GM23338 (cell line): ENCODE measurements around the gene CFAP92. TPM values are rescaled to one million over a fixed set of nuclear protein-coding genes. Genes with fewer than 3 reads are reported as not detected.

Experiments
- ATAC-seq: fragments of 200-7000 bp; cut with Tn5 transposase; 3 replicates; pipeline ENCODE4 v1.9.1; 2020
- DNase-seq: peaks from one replicate; pipeline ENCODE4 v3.0.0-alpha.2; 2015; ENCODE audit warnings: low spot score
- H2AFZ ChIP-seq: fragments of 200-600 bp; sonication (generic); 2 replicates; pipeline ENCODE4 v1.8.0; 2016; ENCODE audit warnings: antibody characterized with exemption, mild to moderate bottlenecking, moderate library complexity
- H3F3A ChIP-seq: fragments of 200-600 bp; sonication (generic); replicated peaks from 2 replicates; pipeline ENCODE4 v1.8.0; 2017; ENCODE audit warnings: antibody characterized with exemption, mixed run types, low read depth
- H3K27ac ChIP-seq: fragments of 200-600 bp; sonication (generic); 2 replicates; pipeline ENCODE4 v1.6.1; 2016; ENCODE audit warnings: low read depth
- H3K27me3 ChIP-seq: fragments of 200-600 bp; sonication (generic); 2 replicates; pipeline ENCODE4 v1.8.0; 2016; ENCODE audit warnings: mild to moderate bottlenecking, mixed run types, moderate library complexity; ENCODE audit not compliant: insufficient read depth
- H3K36me3 ChIP-seq: fragments of 200-600 bp; sonication (generic); 2 replicates; pipeline ENCODE4 v1.8.0; 2016; ENCODE audit warnings: mild to moderate bottlenecking; ENCODE audit not compliant: insufficient read depth
- H3K4me1 ChIP-seq: fragments of 200-600 bp; sonication (generic); 2 replicates; pipeline ENCODE4 v1.8.0; 2016; ENCODE audit warnings: mild to moderate bottlenecking, moderate library complexity; ENCODE audit not compliant: insufficient read depth
- H3K4me2 ChIP-seq: fragments of 200-600 bp; sonication (generic); 2 replicates; pipeline ENCODE4 v1.7.1; 2017; ENCODE audit warnings: mixed run types
- H3K4me3 ChIP-seq: fragments of 200-600 bp; sonication (generic); 2 replicates; pipeline ENCODE4 v1.6.1; 2016; ENCODE audit warnings: mixed run types
- H3K79me2 ChIP-seq: fragments of 200-600 bp; sonication (generic); replicated peaks from 2 replicates; pipeline ENCODE4 v1.8.0; 2017; ENCODE audit warnings: mild to moderate bottlenecking; ENCODE audit not compliant: insufficient read depth
- H3K9me2 ChIP-seq: fragments of 200-600 bp; sonication (generic); 2 replicates; pipeline ENCODE4 v1.8.0; 2017; ENCODE audit not compliant: insufficient read depth
- H4K20me1 ChIP-seq: fragments of 200-600 bp; sonication (generic); replicated peaks from 2 replicates; pipeline ENCODE4 v1.8.0; 2017; ENCODE audit warnings: mild to moderate bottlenecking; ENCODE audit not compliant: insufficient read depth
- H3K27ac Mint-ChIP-seq: 2 replicates; pipeline ENCODE4 v1.8.0; 2020; ENCODE audit warnings: inconsistent platforms, mild to moderate bottlenecking, moderate library complexity, mixed read lengths
- H3K27me3 Mint-ChIP-seq: 3 replicates; pipeline ENCODE4 v1.8.0; 2022; ENCODE audit warnings: low read depth, mild to moderate bottlenecking, moderate library complexity, mixed read lengths, inconsistent platforms; ENCODE audit not compliant: insufficient read depth, poor library complexity
- H3K36me3 Mint-ChIP-seq: 3 replicates; pipeline ENCODE4 v1.8.0; 2021; ENCODE audit warnings: low read depth, mild to moderate bottlenecking, inconsistent platforms, moderate library complexity, mixed read lengths
- H3K4me1 Mint-ChIP-seq: 3 replicates; pipeline ENCODE4 v1.8.0; 2020; ENCODE audit warnings: mild to moderate bottlenecking, inconsistent platforms, mixed read lengths
- H3K4me3 Mint-ChIP-seq: 3 replicates; pipeline ENCODE4 v1.8.0; 2021; ENCODE audit warnings: moderate library complexity, mild to moderate bottlenecking, inconsistent platforms, mixed read lengths
- H3K9me3 Mint-ChIP-seq: 3 replicates; pipeline ENCODE4 v1.8.0; 2020; ENCODE audit warnings: moderate library complexity, mild to moderate bottlenecking, inconsistent platforms, mixed read lengths
- CREB1 ChIP-seq: fragments of 250-450 bp; sonication (Bioruptor Pico); IDR thresholded peaks from 2 replicates; pipeline ENCODE4 v1.5.0; 2020; ENCODE audit warnings: low read depth, mild to moderate bottlenecking, moderate library complexity
- JUNB ChIP-seq: IDR thresholded peaks from one replicate; pipeline ENCODE4 v1.6.1; 2016; ENCODE audit warnings: antibody characterized with exemption; ENCODE audit not compliant: unreplicated experiment
- NANOG ChIP-seq: IDR thresholded peaks from 2 replicates; pipeline ENCODE4 v1.6.1; 2016; ENCODE audit warnings: antibody characterized with exemption, borderline replicate concordance
- POLR2AphosphoS5 ChIP-seq: IDR thresholded peaks from 2 replicates; pipeline ENCODE4 v1.6.1; 2016; ENCODE audit warnings: antibody characterized with exemption, low read depth
- STAT1 ChIP-seq: IDR thresholded peaks from one replicate; pipeline ENCODE4 v1.6.1; 2016; ENCODE audit warnings: antibody characterized with exemption; ENCODE audit not compliant: unreplicated experiment
- ZNF114 ChIP-seq: fragments of 250-450 bp; sonication (Bioruptor Pico); IDR thresholded peaks from 2 replicates; pipeline ENCODE4 v1.5.0; 2020; ENCODE audit warnings: mild to moderate bottlenecking, moderate library complexity
- ZNF331 ChIP-seq: fragments of 250-450 bp; sonication (Bioruptor Pico); IDR thresholded peaks from 2 replicates; pipeline ENCODE4 v1.5.0; 2020; ENCODE audit warnings: low read depth, mild to moderate bottlenecking, moderate library complexity
- polyA plus RNA-seq: library from polyadenylated mRNA; unstranded; fragments of >200 nt; fragmentation: Nextera tagmentation; extraction: Ambion mirVana; gene quantifications from 2 replicates; pipeline ENCODE4 v1.2.1, GENCODE V29; 2016
- total RNA-seq: library from RNA; depleted of rRNA; stranded (reverse); fragments of >200 nt; shearing (Covaris generic); gene quantifications from 2 replicates; pipeline ENCODE4 v1.2.3, GENCODE V29; 2014
- TF ChIP-seq, protein P1 (sequence below): IDR thresholded peaks from 2 replicates; pipeline ENCODE4 v1.6.1; 2016; ENCODE audit warnings: antibody characterized with exemption
- TF ChIP-seq, protein P2 (sequence below), 2 experiments: fragments of 200-600 bp in 1 of 2; sonication (generic) in 1 of 2; conservative IDR thresholded peaks; 2 replicates each; pipeline versions ENCODE4 v1.5.1 to v1.6.1; 2016 to 2017; ENCODE audit warnings: antibody characterized with exemption in 2 of 2, low read depth in 2 of 2, mild to moderate bottlenecking in 2 of 2, moderate library complexity in 1 of 2
- TF ChIP-seq, protein P3 (sequence below): fragments of 250-450 bp; sonication (Bioruptor Pico); IDR thresholded peaks from 2 replicates; pipeline ENCODE4 v1.5.0; 2020; ENCODE audit warnings: mild to moderate bottlenecking, moderate library complexity
- TF ChIP-seq, protein P4 (sequence below): IDR thresholded peaks from one replicate; pipeline ENCODE4 v1.6.1; 2018; ENCODE audit warnings: antibody characterized with exemption; ENCODE audit not compliant: unreplicated experiment

Gene CFAP92
- total and polyA plus RNA-seq, 2 experiments from 2014 or later: 1.6 to 2.3 TPM

DNA sequence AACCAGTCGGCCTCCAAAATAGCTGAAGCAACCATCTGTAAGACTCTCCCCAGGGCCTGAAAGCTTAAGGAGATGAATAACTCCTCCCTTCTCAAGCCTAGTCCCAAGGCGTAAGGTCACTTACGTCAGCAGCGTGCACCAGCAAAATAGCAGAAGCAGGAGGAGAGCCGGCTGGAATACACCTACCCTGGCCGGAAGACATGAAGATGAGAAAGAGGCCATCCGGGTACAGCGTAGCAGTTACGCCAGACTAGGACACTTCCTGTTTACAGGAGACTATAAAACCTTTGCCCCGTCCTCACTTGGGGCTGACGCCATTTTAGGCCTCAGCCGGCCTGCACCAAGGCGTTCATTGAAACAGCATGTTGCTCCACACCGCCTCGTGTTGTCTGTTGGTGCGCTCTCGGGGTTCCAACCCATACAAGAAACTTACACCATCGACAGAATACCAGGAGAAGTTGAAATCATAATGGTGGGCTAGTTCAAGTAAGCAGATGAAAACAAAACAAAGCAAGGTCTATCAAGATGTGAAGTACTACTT is 2.5 kb downstream of the CFAP92 start (continued):
- TF ChIP-seq ZNF114 (CRISPR knock-in tag): no peak
- no peak for TF ChIP-seq NANOG
- no peak for TF ChIP-seq STAT1
- TF ChIP-seq, protein P1, sequence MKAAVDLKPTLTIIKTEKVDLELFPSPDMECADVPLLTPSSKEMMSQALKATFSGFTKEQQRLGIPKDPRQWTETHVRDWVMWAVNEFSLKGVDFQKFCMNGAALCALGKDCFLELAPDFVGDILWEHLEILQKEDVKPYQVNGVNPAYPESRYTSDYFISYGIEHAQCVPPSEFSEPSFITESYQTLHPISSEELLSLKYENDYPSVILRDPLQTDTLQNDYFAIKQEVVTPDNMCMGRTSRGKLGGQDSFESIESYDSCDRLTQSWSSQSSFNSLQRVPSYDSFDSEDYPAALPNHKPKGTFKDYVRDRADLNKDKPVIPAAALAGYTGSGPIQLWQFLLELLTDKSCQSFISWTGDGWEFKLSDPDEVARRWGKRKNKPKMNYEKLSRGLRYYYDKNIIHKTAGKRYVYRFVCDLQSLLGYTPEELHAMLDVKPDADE: no peak
- no peak for TF ChIP-seq CREB1
- TF ChIP-seq, protein P2, sequence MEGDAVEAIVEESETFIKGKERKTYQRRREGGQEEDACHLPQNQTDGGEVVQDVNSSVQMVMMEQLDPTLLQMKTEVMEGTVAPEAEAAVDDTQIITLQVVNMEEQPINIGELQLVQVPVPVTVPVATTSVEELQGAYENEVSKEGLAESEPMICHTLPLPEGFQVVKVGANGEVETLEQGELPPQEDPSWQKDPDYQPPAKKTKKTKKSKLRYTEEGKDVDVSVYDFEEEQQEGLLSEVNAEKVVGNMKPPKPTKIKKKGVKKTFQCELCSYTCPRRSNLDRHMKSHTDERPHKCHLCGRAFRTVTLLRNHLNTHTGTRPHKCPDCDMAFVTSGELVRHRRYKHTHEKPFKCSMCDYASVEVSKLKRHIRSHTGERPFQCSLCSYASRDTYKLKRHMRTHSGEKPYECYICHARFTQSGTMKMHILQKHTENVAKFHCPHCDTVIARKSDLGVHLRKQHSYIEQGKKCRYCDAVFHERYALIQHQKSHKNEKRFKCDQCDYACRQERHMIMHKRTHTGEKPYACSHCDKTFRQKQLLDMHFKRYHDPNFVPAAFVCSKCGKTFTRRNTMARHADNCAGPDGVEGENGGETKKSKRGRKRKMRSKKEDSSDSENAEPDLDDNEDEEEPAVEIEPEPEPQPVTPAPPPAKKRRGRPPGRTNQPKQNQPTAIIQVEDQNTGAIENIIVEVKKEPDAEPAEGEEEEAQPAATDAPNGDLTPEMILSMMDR (conservative IDR thresholded peaks at IDR 0.05; ENCODE audit: low read depth in 2 of 2): no peak

DNA sequence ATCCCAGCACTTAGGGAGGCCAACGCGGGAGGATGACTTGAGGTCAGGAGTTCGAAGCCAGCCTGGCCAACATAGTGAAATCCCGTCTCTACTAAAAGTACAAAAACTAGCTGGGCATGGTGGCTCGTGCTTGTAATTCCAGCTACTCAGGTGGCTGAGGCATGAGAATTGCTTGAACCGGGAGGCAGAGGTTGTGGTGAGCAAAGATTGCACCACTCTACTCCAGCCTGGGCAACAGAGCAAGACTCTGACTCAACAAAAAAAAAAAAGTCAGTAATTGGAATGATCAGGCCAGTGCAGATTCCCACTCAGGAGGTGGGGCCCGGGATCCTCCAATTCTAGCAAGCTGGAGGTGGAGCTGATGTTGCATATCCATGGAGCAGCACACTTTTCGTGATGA is 5.6 kb downstream of the CFAP92 start:
- Histone ChIP-seq H3K4me3 (no peak overlapping the region), H3K9me2 (0 out of 2 replicates have a peak, but pooled peaks cover 5% of the 10 kb centered on the region), H2AFZ (no peak overlapping the region), H3K27me3 (peaks cover 20% of the 10 kb centered on the region), H3K4me1 (peaks cover 8% of the 10 kb centered on the region; the same call in 1 of the 2 replicates), H4K20me1 (no peaks in the 10 kb centered on the region), H3F3A (no peaks in the 10 kb centered on the region), H3K27ac (no peak overlapping the region), H3K36me3 (no peaks in the 10 kb centered on the region), H3K79me2 (no peaks in the 10 kb centered on the region), H3K4me2 (no peak overlapping the region)
- no peak overlapping the region for H3K4me3 Mint-ChIP-seq
- no peaks in the 10 kb centered on the region for H3K9me3 Mint-ChIP-seq
- H3K27me3 Mint-ChIP-seq: peaks cover 15% of the 10 kb centered on the region
- no peaks in the 10 kb centered on the region for H3K36me3 Mint-ChIP-seq
- no peak for DNase-seq
- ATAC-seq: no peak
- peaks cover 15% of the 10 kb centered on the region for H3K4me1 Mint-ChIP-seq
- no peak overlapping the region for H3K27ac Mint-ChIP-seq
- TF ChIP-seq NANOG: no peak
- TF ChIP-seq, protein P1: no peak
- TF ChIP-seq ZNF331 (CRISPR knock-in tag): no peak
- TF ChIP-seq, protein P3, sequence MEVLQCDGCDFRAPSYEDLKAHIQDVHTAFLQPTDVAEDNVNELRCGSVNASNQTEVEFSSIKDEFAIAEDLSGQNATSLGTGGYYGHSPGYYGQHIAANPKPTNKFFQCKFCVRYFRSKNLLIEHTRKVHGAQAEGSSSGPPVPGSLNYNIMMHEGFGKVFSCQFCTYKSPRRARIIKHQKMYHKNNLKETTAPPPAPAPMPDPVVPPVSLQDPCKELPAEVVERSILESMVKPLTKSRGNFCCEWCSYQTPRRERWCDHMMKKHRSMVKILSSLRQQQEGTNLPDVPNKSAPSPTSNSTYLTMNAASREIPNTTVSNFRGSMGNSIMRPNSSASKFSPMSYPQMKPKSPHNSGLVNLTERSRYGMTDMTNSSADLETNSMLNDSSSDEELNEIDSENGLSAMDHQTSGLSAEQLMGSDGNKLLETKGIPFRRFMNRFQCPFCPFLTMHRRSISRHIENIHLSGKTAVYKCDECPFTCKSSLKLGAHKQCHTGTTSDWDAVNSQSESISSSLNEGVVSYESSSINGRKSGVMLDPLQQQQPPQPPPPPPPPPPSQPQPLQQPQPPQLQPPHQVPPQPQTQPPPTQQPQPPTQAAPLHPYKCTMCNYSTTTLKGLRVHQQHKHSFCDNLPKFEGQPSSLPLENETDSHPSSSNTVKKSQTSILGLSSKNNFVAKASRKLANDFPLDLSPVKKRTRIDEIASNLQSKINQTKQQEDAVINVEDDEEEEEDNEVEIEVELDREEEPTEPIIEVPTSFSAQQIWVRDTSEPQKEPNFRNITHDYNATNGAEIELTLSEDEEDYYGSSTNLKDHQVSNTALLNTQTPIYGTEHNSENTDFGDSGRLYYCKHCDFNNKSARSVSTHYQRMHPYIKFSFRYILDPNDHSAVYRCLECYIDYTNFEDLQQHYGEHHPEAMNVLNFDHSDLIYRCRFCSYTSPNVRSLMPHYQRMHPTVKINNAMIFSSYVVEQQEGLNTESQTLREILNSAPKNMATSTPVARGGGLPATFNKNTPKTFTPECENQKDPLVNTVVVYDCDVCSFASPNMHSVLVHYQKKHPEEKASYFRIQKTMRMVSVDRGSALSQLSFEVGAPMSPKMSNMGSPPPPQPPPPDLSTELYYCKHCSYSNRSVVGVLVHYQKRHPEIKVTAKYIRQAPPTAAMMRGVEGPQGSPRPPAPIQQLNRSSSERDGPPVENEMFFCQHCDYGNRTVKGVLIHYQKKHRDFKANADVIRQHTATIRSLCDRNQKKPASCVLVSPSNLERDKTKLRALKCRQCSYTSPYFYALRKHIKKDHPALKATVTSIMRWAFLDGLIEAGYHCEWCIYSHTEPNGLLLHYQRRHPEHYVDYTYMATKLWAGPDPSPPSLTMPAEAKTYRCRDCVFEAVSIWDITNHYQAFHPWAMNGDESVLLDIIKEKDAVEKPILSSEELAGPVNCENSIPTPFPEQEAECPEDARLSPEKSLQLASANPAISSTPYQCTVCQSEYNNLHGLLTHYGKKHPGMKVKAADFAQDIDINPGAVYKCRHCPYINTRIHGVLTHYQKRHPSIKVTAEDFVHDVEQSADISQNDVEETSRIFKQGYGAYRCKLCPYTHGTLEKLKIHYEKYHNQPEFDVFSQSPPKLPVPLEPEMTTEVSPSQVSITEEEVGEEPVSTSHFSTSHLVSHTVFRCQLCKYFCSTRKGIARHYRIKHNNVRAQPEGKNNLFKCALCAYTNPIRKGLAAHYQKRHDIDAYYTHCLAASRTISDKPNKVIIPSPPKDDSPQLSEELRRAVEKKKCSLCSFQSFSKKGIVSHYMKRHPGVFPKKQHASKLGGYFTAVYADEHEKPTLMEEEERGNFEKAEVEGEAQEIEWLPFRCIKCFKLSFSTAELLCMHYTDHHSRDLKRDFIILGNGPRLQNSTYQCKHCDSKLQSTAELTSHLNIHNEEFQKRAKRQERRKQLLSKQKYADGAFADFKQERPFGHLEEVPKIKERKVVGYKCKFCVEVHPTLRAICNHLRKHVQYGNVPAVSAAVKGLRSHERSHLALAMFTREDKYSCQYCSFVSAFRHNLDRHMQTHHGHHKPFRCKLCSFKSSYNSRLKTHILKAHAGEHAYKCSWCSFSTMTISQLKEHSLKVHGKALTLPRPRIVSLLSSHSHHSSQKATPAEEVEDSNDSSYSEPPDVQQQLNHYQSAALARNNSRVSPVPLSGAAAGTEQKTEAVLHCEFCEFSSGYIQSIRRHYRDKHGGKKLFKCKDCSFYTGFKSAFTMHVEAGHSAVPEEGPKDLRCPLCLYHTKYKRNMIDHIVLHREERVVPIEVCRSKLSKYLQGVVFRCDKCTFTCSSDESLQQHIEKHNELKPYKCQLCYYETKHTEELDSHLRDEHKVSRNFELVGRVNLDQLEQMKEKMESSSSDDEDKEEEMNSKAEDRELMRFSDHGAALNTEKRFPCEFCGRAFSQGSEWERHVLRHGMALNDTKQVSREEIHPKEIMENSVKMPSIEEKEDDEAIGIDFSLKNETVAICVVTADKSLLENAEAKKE (CRISPR knock-in tag): no peak
- TF ChIP-seq, protein P4, sequence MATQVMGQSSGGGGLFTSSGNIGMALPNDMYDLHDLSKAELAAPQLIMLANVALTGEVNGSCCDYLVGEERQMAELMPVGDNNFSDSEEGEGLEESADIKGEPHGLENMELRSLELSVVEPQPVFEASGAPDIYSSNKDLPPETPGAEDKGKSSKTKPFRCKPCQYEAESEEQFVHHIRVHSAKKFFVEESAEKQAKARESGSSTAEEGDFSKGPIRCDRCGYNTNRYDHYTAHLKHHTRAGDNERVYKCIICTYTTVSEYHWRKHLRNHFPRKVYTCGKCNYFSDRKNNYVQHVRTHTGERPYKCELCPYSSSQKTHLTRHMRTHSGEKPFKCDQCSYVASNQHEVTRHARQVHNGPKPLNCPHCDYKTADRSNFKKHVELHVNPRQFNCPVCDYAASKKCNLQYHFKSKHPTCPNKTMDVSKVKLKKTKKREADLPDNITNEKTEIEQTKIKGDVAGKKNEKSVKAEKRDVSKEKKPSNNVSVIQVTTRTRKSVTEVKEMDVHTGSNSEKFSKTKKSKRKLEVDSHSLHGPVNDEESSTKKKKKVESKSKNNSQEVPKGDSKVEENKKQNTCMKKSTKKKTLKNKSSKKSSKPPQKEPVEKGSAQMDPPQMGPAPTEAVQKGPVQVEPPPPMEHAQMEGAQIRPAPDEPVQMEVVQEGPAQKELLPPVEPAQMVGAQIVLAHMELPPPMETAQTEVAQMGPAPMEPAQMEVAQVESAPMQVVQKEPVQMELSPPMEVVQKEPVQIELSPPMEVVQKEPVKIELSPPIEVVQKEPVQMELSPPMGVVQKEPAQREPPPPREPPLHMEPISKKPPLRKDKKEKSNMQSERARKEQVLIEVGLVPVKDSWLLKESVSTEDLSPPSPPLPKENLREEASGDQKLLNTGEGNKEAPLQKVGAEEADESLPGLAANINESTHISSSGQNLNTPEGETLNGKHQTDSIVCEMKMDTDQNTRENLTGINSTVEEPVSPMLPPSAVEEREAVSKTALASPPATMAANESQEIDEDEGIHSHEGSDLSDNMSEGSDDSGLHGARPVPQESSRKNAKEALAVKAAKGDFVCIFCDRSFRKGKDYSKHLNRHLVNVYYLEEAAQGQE: no peak
- TF ChIP-seq POLR2AphosphoS5: no peak
- no peak for TF ChIP-seq JUNB
- no peak for TF ChIP-seq STAT1
- TF ChIP-seq CREB1: no peak
